Measurements from ENCODE around the gene SEMA6B.
"Not testable (repeated sequence)": the region's sequence is repeated elsewhere in the genome, so short reads cannot be mapped to it uniquely, and the experiment has no call there.

The SEMA6B gene

DNA sequence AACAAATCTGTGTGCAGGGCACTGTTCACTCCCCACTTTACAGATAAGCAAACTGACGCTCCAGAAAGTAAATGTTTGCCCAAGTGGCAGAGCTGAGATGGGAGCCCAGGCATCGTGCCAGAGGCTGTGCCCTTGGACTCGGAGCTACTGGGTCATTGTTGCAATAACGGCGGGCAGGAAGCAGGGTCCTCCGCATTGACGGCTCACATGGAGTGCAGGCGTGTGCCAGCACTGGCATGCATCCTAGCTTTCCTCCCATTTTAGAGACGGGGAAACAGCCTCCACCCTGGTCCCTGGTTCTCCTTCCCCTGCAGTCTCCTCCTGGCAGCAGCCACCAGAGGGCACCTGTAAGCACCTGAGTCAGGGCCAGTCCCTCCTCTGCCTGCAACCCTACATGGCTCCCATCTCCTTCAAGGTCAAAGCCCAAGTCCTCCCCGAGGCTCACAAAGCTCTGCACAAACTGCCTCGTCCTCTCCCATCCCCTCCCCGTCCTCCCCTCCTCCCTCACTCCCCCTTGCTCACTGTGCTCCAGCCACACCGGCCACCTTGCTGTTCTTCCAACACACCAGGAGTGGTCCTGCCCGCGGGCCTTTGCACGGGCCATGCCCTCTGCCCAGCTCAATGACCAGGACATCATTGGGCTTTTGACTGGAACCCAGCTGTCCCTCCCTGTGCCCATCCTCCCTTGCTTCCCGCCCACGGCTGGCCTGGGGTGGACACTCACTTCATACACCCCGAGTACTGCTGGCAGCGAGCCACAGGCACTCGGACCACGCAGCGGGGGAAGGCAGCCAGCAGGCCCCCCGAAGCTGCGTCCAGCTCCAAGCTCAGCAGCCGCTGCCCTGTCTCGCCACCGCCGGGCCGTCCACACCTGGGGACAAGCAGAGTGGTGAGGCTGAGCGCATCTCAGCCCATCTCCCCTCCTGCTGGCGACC is 11.9 kb downstream of the SEMA6B start:
- H3K4me1 ChIP-seq (ENCODE audit: low read length), result peaks cover 8% of the 10 kb centered on the region; the same call in 1 of the 2 replicates
- H3K36me3 ChIP-seq (replicated peaks; ENCODE audit: low read depth, low read length), result peaks cover 15% of the 10 kb centered on the region
- H3K4me3 ChIP-seq (ENCODE audit: low read length), result no peak overlapping the region
- H3K79me2 ChIP-seq (ENCODE audit: low read length), result no peaks in the 10 kb centered on the region
- no peak overlapping the region for H3K4me2 ChIP-seq (ENCODE audit: low read length)
- H2AFZ ChIP-seq (ENCODE audit: low read depth, low read length), result no peak overlapping the region
- no peak for TF ChIP-seq EZH2phosphoT487 (IDR thresholded peaks at IDR 0.05; ENCODE audit: low read depth)
- TF ChIP-seq, protein P1, sequence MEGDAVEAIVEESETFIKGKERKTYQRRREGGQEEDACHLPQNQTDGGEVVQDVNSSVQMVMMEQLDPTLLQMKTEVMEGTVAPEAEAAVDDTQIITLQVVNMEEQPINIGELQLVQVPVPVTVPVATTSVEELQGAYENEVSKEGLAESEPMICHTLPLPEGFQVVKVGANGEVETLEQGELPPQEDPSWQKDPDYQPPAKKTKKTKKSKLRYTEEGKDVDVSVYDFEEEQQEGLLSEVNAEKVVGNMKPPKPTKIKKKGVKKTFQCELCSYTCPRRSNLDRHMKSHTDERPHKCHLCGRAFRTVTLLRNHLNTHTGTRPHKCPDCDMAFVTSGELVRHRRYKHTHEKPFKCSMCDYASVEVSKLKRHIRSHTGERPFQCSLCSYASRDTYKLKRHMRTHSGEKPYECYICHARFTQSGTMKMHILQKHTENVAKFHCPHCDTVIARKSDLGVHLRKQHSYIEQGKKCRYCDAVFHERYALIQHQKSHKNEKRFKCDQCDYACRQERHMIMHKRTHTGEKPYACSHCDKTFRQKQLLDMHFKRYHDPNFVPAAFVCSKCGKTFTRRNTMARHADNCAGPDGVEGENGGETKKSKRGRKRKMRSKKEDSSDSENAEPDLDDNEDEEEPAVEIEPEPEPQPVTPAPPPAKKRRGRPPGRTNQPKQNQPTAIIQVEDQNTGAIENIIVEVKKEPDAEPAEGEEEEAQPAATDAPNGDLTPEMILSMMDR (IDR thresholded peaks at IDR 0.05; ENCODE audit: low read depth, low read length), result peak; percentile 57
- no peak overlapping the region for H3K9ac ChIP-seq (ENCODE audit: low read length)
- H3K9me3 ChIP-seq (ENCODE audit: insufficient read depth, low read length), result no peaks in the 10 kb centered on the region
- H3K27ac ChIP-seq (ENCODE audit: low read length), result no peak overlapping the region
- no peaks in the 10 kb centered on the region; the same call in 1 of the 2 replicates for H4K20me1 ChIP-seq (ENCODE audit: insufficient read depth, low read length)
- H3K27me3 ChIP-seq (ENCODE audit: low read depth, low read length), result no peaks in the 10 kb centered on the region

DNA sequence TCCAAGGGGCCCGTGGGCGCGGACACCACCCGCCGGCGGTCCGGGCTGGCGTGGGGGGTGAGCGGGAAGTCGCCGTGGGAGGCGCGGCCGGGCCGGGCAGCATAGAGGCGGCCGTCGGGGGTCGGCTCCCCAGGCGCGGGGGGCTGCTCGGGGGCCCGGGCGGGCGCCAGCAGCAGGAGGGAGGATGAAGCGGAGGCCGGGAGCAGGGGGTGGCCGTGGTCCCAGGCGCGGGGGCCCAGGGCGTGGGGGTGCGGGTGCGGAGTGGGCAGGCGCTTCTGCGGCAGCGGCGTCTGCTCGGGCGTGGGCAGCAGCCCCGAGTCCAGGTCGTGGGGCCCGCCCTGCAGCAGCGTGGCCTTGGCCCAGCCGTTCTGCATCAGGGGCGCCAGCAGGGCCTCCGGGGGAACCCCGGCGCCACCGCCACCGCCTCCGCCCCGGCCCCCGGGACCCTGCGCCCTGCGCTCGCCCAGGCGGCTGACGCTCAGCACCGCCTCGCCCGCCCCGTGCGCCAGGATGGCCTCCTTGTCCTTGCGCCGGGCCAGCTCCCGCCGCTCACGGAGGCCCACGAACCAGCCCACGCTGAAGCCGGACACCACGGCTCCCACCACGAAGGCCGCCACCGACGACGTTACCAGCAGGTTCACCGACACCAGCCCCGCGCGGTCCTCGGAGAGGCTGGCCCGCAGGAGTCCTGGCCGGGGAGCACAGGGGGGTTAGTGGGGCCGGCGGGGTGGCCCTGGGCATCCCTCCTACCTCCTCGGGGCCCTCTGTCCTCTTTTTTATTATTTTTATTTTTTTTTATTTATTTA is 15.4 kb downstream of the SEMA6B start:
- Histone ChIP-seq H3K4me2 (ENCODE audit: low read length) (no peak overlapping the region), H3K4me3 (ENCODE audit: low read length) (no peak overlapping the region), H3K36me3 (replicated peaks; ENCODE audit: low read depth, low read length) (peaks cover 5% of the 10 kb centered on the region), H4K20me1 (ENCODE audit: insufficient read depth, low read length) (no peaks in the 10 kb centered on the region), H2AFZ (ENCODE audit: low read depth, low read length) (no peak overlapping the region), H3K27ac (ENCODE audit: low read length) (no peak overlapping the region), H3K27me3 (ENCODE audit: low read depth, low read length) (no peaks in the 10 kb centered on the region), H3K79me2 (ENCODE audit: low read length) (no peaks in the 10 kb centered on the region), H3K4me1 (ENCODE audit: low read length) (peaks cover 26% of the 10 kb centered on the region), H3K9me3 (ENCODE audit: insufficient read depth, low read length) (no peaks in the 10 kb centered on the region), H3K9ac (ENCODE audit: low read length) (no peak overlapping the region)
- no peak for TF ChIP-seq EZH2phosphoT487 (IDR thresholded peaks at IDR 0.05; ENCODE audit: low read depth)

DNA sequence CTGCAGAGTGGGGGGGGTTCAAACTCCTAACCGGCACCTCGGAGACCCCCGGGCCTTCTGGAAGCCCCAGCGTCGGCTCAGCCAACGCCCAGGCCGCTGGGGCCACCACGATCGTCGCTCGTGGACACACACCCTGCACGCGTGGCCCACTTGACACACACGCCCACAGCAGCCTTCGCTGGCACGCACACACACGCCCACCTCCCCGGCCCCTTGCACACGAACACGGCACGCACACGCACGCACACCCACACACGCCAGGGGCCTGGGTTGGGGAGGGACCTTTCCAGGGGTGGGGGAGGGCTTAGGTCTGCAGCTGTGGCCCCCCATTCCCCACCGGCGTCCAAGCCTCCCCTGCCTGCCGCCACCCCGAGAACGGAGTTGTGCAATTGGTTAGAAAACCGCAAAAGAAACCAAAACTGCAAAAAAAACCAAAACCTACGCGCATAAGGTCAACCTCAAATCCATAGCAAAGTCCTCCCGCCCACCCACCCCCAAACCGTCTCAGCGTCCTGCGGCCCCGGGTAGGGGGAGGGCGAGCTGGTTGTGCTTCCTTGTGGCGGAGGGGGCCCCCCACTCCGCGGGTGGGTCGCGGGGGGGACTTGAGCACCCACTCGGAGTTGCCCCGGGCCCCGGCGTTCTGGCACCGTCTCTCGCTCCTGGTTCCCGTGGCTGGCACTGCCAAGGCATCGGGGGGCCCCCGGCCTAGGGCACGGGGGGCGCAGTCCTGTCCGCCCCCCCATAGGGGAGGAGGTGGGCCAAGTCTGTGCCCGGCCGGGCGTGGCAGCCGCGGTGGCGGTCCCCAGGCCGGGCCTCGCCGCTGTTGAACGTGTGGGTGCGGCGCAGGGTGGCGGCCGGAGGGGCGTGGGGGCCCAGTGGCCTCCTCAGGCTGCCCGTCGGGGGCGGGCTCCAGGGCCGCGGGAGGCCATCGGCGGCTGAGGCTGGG is 16.3 kb downstream of the SEMA6B start:
- peaks cover 5% of the 10 kb centered on the region for H3K36me3 ChIP-seq (replicated peaks; ENCODE audit: low read depth, low read length)
- peak overlapping the region; percentile 51 for H3K4me2 ChIP-seq (ENCODE audit: low read length)
- no peaks in the 10 kb centered on the region for H4K20me1 ChIP-seq (ENCODE audit: insufficient read depth, low read length)
- H3K4me3 ChIP-seq (ENCODE audit: low read length), result no peak overlapping the region
- no peak for TF ChIP-seq EZH2phosphoT487 (IDR thresholded peaks at IDR 0.05; ENCODE audit: low read depth)
- TF ChIP-seq, protein P1 (IDR thresholded peaks at IDR 0.05; ENCODE audit: low read depth, low read length), result no peak
- no peak overlapping the region for H2AFZ ChIP-seq (ENCODE audit: low read depth, low read length)
- no peak overlapping the region for H3K9ac ChIP-seq (ENCODE audit: low read length)
- H3K27ac ChIP-seq (ENCODE audit: low read length), result no peak overlapping the region
- H3K9me3 ChIP-seq (ENCODE audit: insufficient read depth, low read length), result no peaks in the 10 kb centered on the region
- no peaks in the 10 kb centered on the region for H3K27me3 ChIP-seq (ENCODE audit: low read depth, low read length)
- no peaks in the 10 kb centered on the region for H3K79me2 ChIP-seq (ENCODE audit: low read length)
- H3K4me1 ChIP-seq (ENCODE audit: low read length), result peaks cover 29% of the 10 kb centered on the region

DNA sequence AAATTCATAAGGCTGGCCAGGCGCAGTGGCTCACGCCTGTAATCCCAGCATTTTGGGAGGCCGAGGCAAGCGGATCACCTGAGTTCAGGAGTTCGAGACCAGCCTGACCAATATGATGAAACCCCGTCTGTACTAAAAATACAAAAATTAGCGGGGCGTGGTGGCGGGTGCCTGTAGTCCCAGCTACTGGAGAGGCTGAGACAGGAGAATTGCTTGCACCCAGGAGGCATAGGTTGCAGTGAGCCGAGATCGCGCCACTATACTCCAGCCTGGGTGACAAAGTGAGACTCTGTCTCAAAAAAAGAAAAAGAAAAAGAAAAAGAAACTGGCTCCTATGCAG is 17.7 kb downstream of the SEMA6B start:
- not testable (repeated sequence) for H3K27ac ChIP-seq (ENCODE audit: low read length)

More for the DNA sequence above, 17.7 kb downstream of the SEMA6B start:
- H2AFZ ChIP-seq (ENCODE audit: low read depth, low read length); H4K20me1 ChIP-seq (ENCODE audit: insufficient read depth, low read length); H3K27me3 ChIP-seq (ENCODE audit: low read depth, low read length); H3K36me3 ChIP-seq (replicated peaks; ENCODE audit: low read depth, low read length); H3K79me2 ChIP-seq (ENCODE audit: low read length); H3K4me2 ChIP-seq (ENCODE audit: low read length); H3K9ac ChIP-seq (ENCODE audit: low read length); H3K4me3 ChIP-seq (ENCODE audit: low read length); H3K9me3 ChIP-seq (ENCODE audit: insufficient read depth, low read length): not testable (repeated sequence)
- peaks cover 29% of the 10 kb centered on the region for H3K4me1 ChIP-seq (ENCODE audit: low read length)
